ENCODE results near the gene LAX1. TPM values are rescaled to one million over a fixed set of nuclear protein-coding genes. Genes with fewer than 3 reads are reported as not detected.

The LAX1 gene
- polyA plus RNA-seq (2013, experiment 1 of 2), result not detected
- polyA plus RNA-seq (2013, experiment 2 of 2), result not detected

- H3K27ac ChIP-seq (replicated peaks; ENCODE audit: low read length), result no peak within 1 kb of the TSS
- H3K4me2 ChIP-seq (ENCODE audit: insufficient read depth, low read length, poor library complexity, severe bottlenecking), result no peak within 1 kb of the TSS
- H3K27me3 ChIP-seq (ENCODE audit: control insufficient read depth in 3 of 3, insufficient read depth in 3 of 3, low read depth in 1 of 3, low read length in 3 of 3), result peaks cover 0 to 2% (median 0%) of the 10 kb centered on the region in 3 experiments
- peaks cover 0 to 6% of the 10 kb centered on the region in 2 donors for H3K4me1 ChIP-seq (ENCODE audit: control insufficient read depth in 2 of 2, insufficient read depth in 1 of 2, low read depth in 1 of 2, low read length in 2 of 2)
- H3K18ac ChIP-seq (ENCODE audit: low read length), result no peak within 1 kb of the TSS
- no peak within 1 kb of the TSS for H3K9ac ChIP-seq (ENCODE audit: low read depth, low read length, poor library complexity)
- H3K23ac ChIP-seq (ENCODE audit: low read depth, low read length, poor library complexity), result no peak within 1 kb of the TSS
- peak within 1 kb of the TSS; percentile 38 for H2AFZ ChIP-seq (ENCODE audit: low read length)
- no peak within 1 kb of the TSS for H4K8ac ChIP-seq (ENCODE audit: low read depth, low read length)
- H3K4me3 ChIP-seq (ENCODE audit: low read length in 2 of 2), result no peak within 1 kb of the TSS
- no peak within 1 kb of the TSS for H4K91ac ChIP-seq (ENCODE audit: low read depth, low read length, poor library complexity)
- no peak within 1 kb of the TSS for H3K4ac ChIP-seq (ENCODE audit: low read length)
- no CpG with 5 or more reads among the region's 16 CpGs for WGBS, 2 donors (ENCODE audit: extremely low coverage in 2 of 2, insufficient read length in 2 of 2, insufficient replicate concordance in 1 of 2)
- no peaks in the 10 kb centered on the region for H3K79me1 ChIP-seq (ENCODE audit: low read depth, low read length)
- no peak within 1 kb of the TSS for H3K14ac ChIP-seq (ENCODE audit: low read length)
- no peak within 1 kb of the TSS for H2BK12ac ChIP-seq (ENCODE audit: low read length)
- no peak within 1 kb of the TSS for H2AK5ac ChIP-seq (ENCODE audit: low read depth, low read length)
- H2BK15ac ChIP-seq (ENCODE audit: low read length), result no peak within 1 kb of the TSS
- H3K36me3 ChIP-seq (replicated peaks in 1 of 2; ENCODE audit: control insufficient read depth in 2 of 2, insufficient read depth in 2 of 2, low read length in 2 of 2), result no peaks in the 10 kb centered on the region
- H3K9me3 ChIP-seq (replicated peaks in 1 of 2; ENCODE audit: control insufficient read depth in 2 of 2, insufficient read depth in 1 of 2, low read depth in 1 of 2, low read length in 2 of 2), result no peaks in the 10 kb centered on the region
- H2BK5ac ChIP-seq (ENCODE audit: low read length), result no peak within 1 kb of the TSS
- no peak for DNase-seq (ENCODE audit: low spot score)
- no peak within 1 kb of the TSS for H2BK120ac ChIP-seq (ENCODE audit: low read depth, low read length)
Measured at GRCh38 chr1:203765029-203765837, at the start of gene LAX1. Gene LAX1, plus strand, starts transcription at chr1:203765183. Its CDS starts 383 bp downstream, at chr1:203765566.

- Histone ChIP-seq H3K23ac (ENCODE audit: low read depth, low read length, poor library complexity) (no peak overlapping the region), H2BK12ac (ENCODE audit: low read length) (no peak overlapping the region), H3K4me2 (ENCODE audit: insufficient read depth, low read length, poor library complexity, severe bottlenecking) (no peak overlapping the region), H3K4me1 (ENCODE audit: control insufficient read depth in 2 of 2, insufficient read depth in 1 of 2, low read depth in 1 of 2, low read length in 2 of 2) (no peaks in the 10 kb centered on the region), H3K4ac (ENCODE audit: low read length) (no peak overlapping the region), H3K27ac (replicated peaks; ENCODE audit: low read length) (no peak overlapping the region), H3K27me3 (ENCODE audit: control insufficient read depth in 3 of 3, insufficient read depth in 3 of 3, low read depth in 1 of 3, low read length in 3 of 3) (peaks cover 0 to 2% (median 0%) of the 10 kb centered on the region in 3 experiments), H4K8ac (ENCODE audit: low read depth, low read length) (no peak overlapping the region), H2AK5ac (ENCODE audit: low read depth, low read length) (no peak overlapping the region), H2BK15ac (ENCODE audit: low read length) (no peak overlapping the region), H3K9me3 (replicated peaks in 1 of 2; ENCODE audit: control insufficient read depth in 2 of 2, insufficient read depth in 1 of 2, low read depth in 1 of 2, low read length in 2 of 2) (no peaks in the 10 kb centered on the region), H3K36me3 (replicated peaks in 1 of 2; ENCODE audit: control insufficient read depth in 2 of 2, insufficient read depth in 2 of 2, low read length in 2 of 2) (peaks cover 13 to 28% of the 10 kb centered on the region in 2 donors), H3K79me1 (ENCODE audit: low read depth, low read length) (no peaks in the 10 kb centered on the region), H3K9ac (ENCODE audit: low read depth, low read length, poor library complexity) (no peak overlapping the region), H3K18ac (ENCODE audit: low read length) (no peak overlapping the region), H2AFZ (ENCODE audit: low read length) (no peak overlapping the region), H2BK120ac (ENCODE audit: low read depth, low read length) (no peak overlapping the region), H3K4me3 (ENCODE audit: low read length in 2 of 2) (no peak overlapping the region), H4K91ac (ENCODE audit: low read depth, low read length, poor library complexity) (no peak overlapping the region), H2BK5ac (ENCODE audit: low read length) (no peak overlapping the region), H3K14ac (ENCODE audit: low read length) (no peak overlapping the region)
- DNase-seq (ENCODE audit: low spot score), result no peak
- WGBS, 2 donors (ENCODE audit: extremely low coverage in 2 of 2, insufficient read length in 2 of 2, insufficient replicate concordance in 1 of 2), result no CpG with 5 or more reads among the region's 3 CpGs
Measured at GRCh38 chr1:203717120-203717519, 47.9 kb upstream of the LAX1 start.

GRCh38 chr1:203720242-203720641 is 44.7 kb upstream of the LAX1 start:
- Histone ChIP-seq H3K4ac (ENCODE audit: low read length) (no peak overlapping the region), H3K18ac (ENCODE audit: low read length) (no peak overlapping the region), H3K79me1 (ENCODE audit: low read depth, low read length) (no peaks in the 10 kb centered on the region), H3K4me3 (ENCODE audit: low read length in 2 of 2) (no peak overlapping the region), H3K4me2 (ENCODE audit: insufficient read depth, low read length, poor library complexity, severe bottlenecking) (no peak overlapping the region), H4K8ac (ENCODE audit: low read depth, low read length) (no peak overlapping the region), H3K23ac (ENCODE audit: low read depth, low read length, poor library complexity) (no peak overlapping the region), H4K91ac (ENCODE audit: low read depth, low read length, poor library complexity) (no peak overlapping the region), H2BK12ac (ENCODE audit: low read length) (no peak overlapping the region), H2BK120ac (ENCODE audit: low read depth, low read length) (no peak overlapping the region), H2AFZ (ENCODE audit: low read length) (no peak overlapping the region), H2BK5ac (ENCODE audit: low read length) (no peak overlapping the region), H2BK15ac (ENCODE audit: low read length) (no peak overlapping the region), H2AK5ac (ENCODE audit: low read depth, low read length) (no peak overlapping the region), H3K4me1 (ENCODE audit: control insufficient read depth in 2 of 2, insufficient read depth in 1 of 2, low read depth in 1 of 2, low read length in 2 of 2) (no peaks in the 10 kb centered on the region), H3K9me3 (replicated peaks in 1 of 2; ENCODE audit: control insufficient read depth in 2 of 2, insufficient read depth in 1 of 2, low read depth in 1 of 2, low read length in 2 of 2) (no peaks in the 10 kb centered on the region), H3K27me3 (ENCODE audit: control insufficient read depth in 3 of 3, insufficient read depth in 3 of 3, low read depth in 1 of 3, low read length in 3 of 3) (no peaks in the 10 kb centered on the region), H3K9ac (ENCODE audit: low read depth, low read length, poor library complexity) (no peak overlapping the region), H3K36me3 (replicated peaks in 1 of 2; ENCODE audit: control insufficient read depth in 2 of 2, insufficient read depth in 2 of 2, low read length in 2 of 2) (peaks cover 15 to 30% of the 10 kb centered on the region in 2 donors), H3K14ac (ENCODE audit: low read length) (no peak overlapping the region), H3K27ac (replicated peaks; ENCODE audit: low read length) (no peak overlapping the region)
- no peak for DNase-seq (ENCODE audit: low spot score)
- no CpG with 5 or more reads among the region's 3 CpGs for WGBS, 2 donors (ENCODE audit: extremely low coverage in 2 of 2, insufficient read length in 2 of 2, insufficient replicate concordance in 1 of 2)

GRCh38 chr1:203722909-203723308 is 42.1 kb upstream of the LAX1 start:
- H3K9ac ChIP-seq (ENCODE audit: low read depth, low read length, poor library complexity), result no peak overlapping the region
- H4K91ac ChIP-seq (ENCODE audit: low read depth, low read length, poor library complexity), result no peak overlapping the region
- H2BK15ac ChIP-seq (ENCODE audit: low read length), result no peak overlapping the region
- no peaks in the 10 kb centered on the region for H3K9me3 ChIP-seq (replicated peaks in 1 of 2; ENCODE audit: control insufficient read depth in 2 of 2, insufficient read depth in 1 of 2, low read depth in 1 of 2, low read length in 2 of 2)
- no peak overlapping the region for H3K27ac ChIP-seq (replicated peaks; ENCODE audit: low read length)
- no peak overlapping the region for H3K4me3 ChIP-seq (ENCODE audit: low read length in 2 of 2)
- no peaks in the 10 kb centered on the region for H3K4me1 ChIP-seq (ENCODE audit: control insufficient read depth in 2 of 2, insufficient read depth in 1 of 2, low read depth in 1 of 2, low read length in 2 of 2)
- no peaks in the 10 kb centered on the region for H3K79me1 ChIP-seq (ENCODE audit: low read depth, low read length)
- no peak overlapping the region for H3K4ac ChIP-seq (ENCODE audit: low read length)
- no peak overlapping the region for H3K14ac ChIP-seq (ENCODE audit: low read length)
- no peak overlapping the region for H2BK12ac ChIP-seq (ENCODE audit: low read length)
- peaks cover 20 to 47% of the 10 kb centered on the region in 2 donors for H3K36me3 ChIP-seq (replicated peaks in 1 of 2; ENCODE audit: control insufficient read depth in 2 of 2, insufficient read depth in 2 of 2, low read length in 2 of 2)
- no peak overlapping the region for H2BK120ac ChIP-seq (ENCODE audit: low read depth, low read length)
- no peak overlapping the region for H3K23ac ChIP-seq (ENCODE audit: low read depth, low read length, poor library complexity)
- no peak overlapping the region for H2AK5ac ChIP-seq (ENCODE audit: low read depth, low read length)
- no peak overlapping the region for H2BK5ac ChIP-seq (ENCODE audit: low read length)
- H3K27me3 ChIP-seq (ENCODE audit: control insufficient read depth in 3 of 3, insufficient read depth in 3 of 3, low read depth in 1 of 3, low read length in 3 of 3), result no peaks in the 10 kb centered on the region
- H3K18ac ChIP-seq (ENCODE audit: low read length), result no peak overlapping the region
- H2AFZ ChIP-seq (ENCODE audit: low read length), result no peak overlapping the region
- DNase-seq (ENCODE audit: low spot score), result no peak
- no peak overlapping the region for H4K8ac ChIP-seq (ENCODE audit: low read depth, low read length)
- no peak overlapping the region for H3K4me2 ChIP-seq (ENCODE audit: insufficient read depth, low read length, poor library complexity, severe bottlenecking)

All from neuronal stem cell (in vitro differentiated cells).